ENCODE measurements around the gene EIF3K. TPM values are rescaled to one million over a fixed set of nuclear protein-coding genes. Genes with fewer than 3 reads are reported as not detected.

Gene EIF3K
- total and polyA plus RNA-seq, 2 of the 13 experiments (the other 11 are each of a cell fraction or from before 2014, with no cell fraction given), result 179 to 258 TPM

DNA sequence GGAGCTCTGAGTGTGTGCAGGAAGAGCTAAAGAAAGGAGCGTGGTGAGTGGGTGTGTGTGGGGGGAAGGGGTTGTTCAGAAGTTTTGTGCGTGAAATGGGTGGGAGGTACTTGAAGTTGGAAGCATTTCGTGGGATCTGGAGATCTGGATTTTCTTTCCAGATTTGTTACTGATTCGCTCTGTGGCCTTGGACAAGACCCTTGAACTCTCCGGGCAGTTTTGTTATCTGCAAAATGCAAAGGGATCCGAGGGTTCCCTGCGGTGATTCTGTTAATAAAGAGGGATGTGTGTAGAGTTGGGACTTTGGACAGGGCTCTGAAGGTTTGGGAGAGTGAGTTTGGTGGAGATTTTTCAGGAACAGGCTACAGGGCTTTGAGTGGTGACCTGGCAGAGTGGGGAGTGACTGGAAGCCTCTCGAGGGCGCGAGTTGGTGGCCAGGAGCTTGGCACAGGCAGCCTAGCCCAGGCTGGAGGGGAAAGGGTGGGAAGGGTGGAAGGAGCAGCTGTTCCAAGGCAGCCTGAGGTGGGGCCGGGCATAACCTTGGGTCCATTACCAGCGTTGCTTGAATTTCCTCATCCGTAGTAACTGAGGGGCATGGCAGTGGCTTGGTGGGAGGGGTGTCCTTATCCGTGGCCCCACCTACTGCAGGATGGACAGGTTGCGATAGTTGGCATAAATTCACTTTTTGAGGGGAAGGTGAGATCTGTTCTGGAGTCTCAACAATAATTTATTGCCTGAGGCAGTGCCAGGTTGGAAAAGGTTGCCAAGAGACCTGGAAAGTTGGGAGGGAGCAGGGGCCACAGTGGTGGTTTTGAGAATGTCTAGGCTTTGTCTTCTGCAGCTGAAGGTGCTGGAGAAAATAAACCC lies 30.6 kb downstream of the EIF3K start (continued):
- TF ChIP-seq NR0B2 (CRISPR knock-in tag; IDR thresholded peaks at IDR 0.05) (no peak), SIN3B (IDR thresholded peaks at IDR 0.05; ENCODE audit: low read length) (no peak), POLR2G (IDR thresholded peaks at IDR 0.05; ENCODE audit: low read depth, low read length) (peak; percentile 68), ZIK1 (CRISPR knock-in tag; IDR thresholded peaks at IDR 0.05; ENCODE audit: borderline replicate concordance, low read depth) (0 out of 2 replicates have a peak, but pooled peaks have one; percentile 37), MATR3 (CRISPR knock-in tag; IDR thresholded peaks at IDR 0.05) (no peak), HNF1B (CRISPR knock-in tag; IDR thresholded peaks at IDR 0.05) (peak; percentile 24; the same call in 1 of the 2 replicates), ZNF234 (CRISPR knock-in tag; conservative IDR thresholded peaks at IDR 0.05) (no peak), ZFP91 (CRISPR knock-in tag; IDR thresholded peaks at IDR 0.05; ENCODE audit: borderline replicate concordance) (peak; percentile 23; the same call in 1 of the 2 replicates), ZNF34 (CRISPR knock-in tag; IDR thresholded peaks at IDR 0.05; ENCODE audit: borderline replicate concordance) (no peak), TRAFD1 (CRISPR knock-in tag; IDR thresholded peaks at IDR 0.05; ENCODE audit: borderline replicate concordance) (no peak), HNRNPUL1 (IDR thresholded peaks at IDR 0.05; ENCODE audit: low read depth, low read length) (no peak), SOX13 (IDR thresholded peaks at IDR 0.05) (no peak), SOX13 (CRISPR knock-in tag; conservative IDR thresholded peaks at IDR 0.05 in 1 of 2, IDR thresholded peaks at IDR 0.05 in 1 of 2) (peak in 1 of 2 experiments; percentile 68; a peak in 2 of 4 replicates), SRSF4 (IDR thresholded peaks at IDR 0.05; ENCODE audit: low read depth, low read length, poor library complexity, severe bottlenecking) (no peak), BRD4 (CRISPR knock-in tag; IDR thresholded peaks at IDR 0.05) (peak; percentile 56; the same call in 1 of the 2 replicates), MED1 (CRISPR knock-in tag; IDR thresholded peaks at IDR 0.05) (peak; percentile 60), ZBTB43 (CRISPR knock-in tag; conservative IDR thresholded peaks at IDR 0.05) (0 out of 2 replicates have a peak, but pooled peaks have one; percentile 61), ZSCAN20 (CRISPR knock-in tag; IDR thresholded peaks at IDR 0.05; ENCODE audit: borderline replicate concordance) (peak; percentile 85)
- TF ChIP-seq, protein P1, sequence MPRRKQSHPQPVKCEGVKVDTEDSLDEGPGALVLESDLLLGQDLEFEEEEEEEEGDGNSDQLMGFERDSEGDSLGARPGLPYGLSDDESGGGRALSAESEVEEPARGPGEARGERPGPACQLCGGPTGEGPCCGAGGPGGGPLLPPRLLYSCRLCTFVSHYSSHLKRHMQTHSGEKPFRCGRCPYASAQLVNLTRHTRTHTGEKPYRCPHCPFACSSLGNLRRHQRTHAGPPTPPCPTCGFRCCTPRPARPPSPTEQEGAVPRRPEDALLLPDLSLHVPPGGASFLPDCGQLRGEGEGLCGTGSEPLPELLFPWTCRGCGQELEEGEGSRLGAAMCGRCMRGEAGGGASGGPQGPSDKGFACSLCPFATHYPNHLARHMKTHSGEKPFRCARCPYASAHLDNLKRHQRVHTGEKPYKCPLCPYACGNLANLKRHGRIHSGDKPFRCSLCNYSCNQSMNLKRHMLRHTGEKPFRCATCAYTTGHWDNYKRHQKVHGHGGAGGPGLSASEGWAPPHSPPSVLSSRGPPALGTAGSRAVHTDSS (CRISPR knock-in tag; conservative IDR thresholded peaks at IDR 0.05), result no peak

All from HepG2 (cell line).